Endodermal cell (in vitro differentiated cells): Measurements from ENCODE around the gene NPAS3. TPM values are rescaled to one million over a fixed set of nuclear protein-coding genes. Genes with fewer than 3 reads are reported as not detected.

Source experiments
- DNase-seq: peaks from one replicate; pipeline ENCODE4 v3.0.0-alpha.2; 2017
- H3K27ac ChIP-seq: 2 replicates; pipeline ENCODE4 v1.5.1; 2013; ENCODE audit warnings: mild to moderate bottlenecking, low read depth, low read length, moderate library complexity
- H3K27me3 ChIP-seq: 2 replicates; pipeline ENCODE4 v1.6.1; 2013; ENCODE audit warnings: mild to moderate bottlenecking, low read length, moderate library complexity; ENCODE audit not compliant: insufficient read depth, control insufficient read depth, poor library complexity, severe bottlenecking
- H3K36me3 ChIP-seq: 2 replicates; pipeline ENCODE4 v1.7.0; 2013; ENCODE audit warnings: mild to moderate bottlenecking, low read length, moderate library complexity; ENCODE audit not compliant: control insufficient read depth, insufficient read depth
- H3K4me1 ChIP-seq: one replicate; pipeline ENCODE4 v1.7.0; 2013; ENCODE audit warnings: low read length; ENCODE audit not compliant: control insufficient read depth, insufficient read depth
- H3K4me3 ChIP-seq: 2 replicates; pipeline ENCODE4 v1.5.1; 2013; ENCODE audit warnings: mild to moderate bottlenecking, low read length, moderate library complexity
- H3K9ac ChIP-seq: 2 replicates; pipeline ENCODE4 v1.6.1; 2013; ENCODE audit warnings: mild to moderate bottlenecking, low read length, moderate library complexity; ENCODE audit not compliant: poor library complexity, severe bottlenecking; ENCODE audit errors: extremely low read depth
- H3K9me3 ChIP-seq: 2 replicates; pipeline ENCODE4 v1.6.1; 2013; ENCODE audit warnings: mild to moderate bottlenecking, low read length, moderate library complexity; ENCODE audit not compliant: control insufficient read depth
- H3K27ac Mint-ChIP-seq: 2 replicates; pipeline ENCODE4 v1.8.0; 2020; ENCODE audit warnings: mixed read lengths
- H3K27me3 Mint-ChIP-seq: 2 replicates; pipeline ENCODE4 v1.8.0; 2021; ENCODE audit warnings: mild to moderate bottlenecking, mixed read lengths; ENCODE audit not compliant: insufficient read depth
- H3K36me3 Mint-ChIP-seq: 2 replicates; pipeline ENCODE4 v1.8.0; 2020; ENCODE audit warnings: low read depth, mixed read lengths
- H3K4me1 Mint-ChIP-seq: 2 replicates; pipeline ENCODE4 v1.8.0; 2020; ENCODE audit warnings: mixed read lengths
- H3K4me3 Mint-ChIP-seq: 2 replicates; pipeline ENCODE4 v1.8.0; 2020; ENCODE audit warnings: mild to moderate bottlenecking, moderate library complexity, mixed read lengths
- H3K9me3 Mint-ChIP-seq: 2 replicates; pipeline ENCODE4 v1.8.0; 2020; ENCODE audit warnings: mild to moderate bottlenecking, mixed read lengths
- CTCF ChIP-seq: fragments of 200-600 bp; sonication (generic); conservative IDR thresholded peaks from 2 replicates; pipeline ENCODE4 v1.5.0; 2021; ENCODE audit warnings: antibody characterized with exemption, mild to moderate bottlenecking
- WGBS, 2 experiments: methylation state at CpG; one replicate each; pipeline versions ENCODE4 v1.1.5 to v1.1.7; 2013; ENCODE audit warnings: missing lambda C conversion rate in 2 of 2, mixed read lengths in 1 of 2; ENCODE audit not compliant: insufficient coverage in 1 of 2, insufficient read length in 1 of 2; 5-methylcytosine and 5-hydroxymethylcytosine counted together
- total RNA-seq, 2 donors: library from RNA; stranded (reverse); fragmentation: NEBNext Ultra II Directional in 1 of 2; extraction: Animal tissue kit (Norgen Biotek cat#: 25700) in 1 of 2; gene quantifications; 2 replicates in 1 of 2; 3 replicates in 1 of 2; pipeline ENCODE4 v1.2.1, GENCODE V29; 2021

The NPAS3 gene
- total RNA-seq, 2 donors from 2014 or later, result 1.4 to 1.6 TPM

- Histone ChIP-seq H3K9ac (no peak overlapping the region), H3K36me3 (no peaks in the 10 kb centered on the region), H3K4me3 (no peak overlapping the region), H3K4me1 (no peaks in the 10 kb centered on the region), H3K9me3 (no peaks in the 10 kb centered on the region), H3K27me3 (no peaks in the 10 kb centered on the region), H3K27ac (no peak overlapping the region)
- no peak overlapping the region for H3K4me3 Mint-ChIP-seq
- H3K36me3 Mint-ChIP-seq, result no peaks in the 10 kb centered on the region
- H3K27me3 Mint-ChIP-seq, result no peaks in the 10 kb centered on the region
- no peak for TF ChIP-seq CTCF
- no peaks in the 10 kb centered on the region for H3K9me3 Mint-ChIP-seq
- peaks cover 7% of the 10 kb centered on the region for H3K4me1 Mint-ChIP-seq
- DNase-seq, result peak; percentile 43
- H3K27ac Mint-ChIP-seq, result no peak overlapping the region
- 35 to 45% methylated on average over 4 of the region's 4 CpGs for WGBS, 2 experiments
Measured at GRCh38 chr14:33297565-33297964, 358.9 kb downstream of the NPAS3 start.

GRCh38 chr14:33307691-33308251 is 369.1 kb downstream of the NPAS3 start:
- Histone ChIP-seq H3K27me3 (no peaks in the 10 kb centered on the region), H3K27ac (peak overlapping the region; percentile 40), H3K4me1 (peaks cover 14% of the 10 kb centered on the region), H3K9me3 (no peaks in the 10 kb centered on the region), H3K36me3 (no peaks in the 10 kb centered on the region), H3K4me3 (no peak overlapping the region), H3K9ac (no peak overlapping the region)
- peaks cover 10% of the 10 kb centered on the region for H3K4me1 Mint-ChIP-seq
- H3K27ac Mint-ChIP-seq, result peak overlapping the region; percentile 16
- TF ChIP-seq CTCF, result no peak
- no peak overlapping the region for H3K4me3 Mint-ChIP-seq
- H3K36me3 Mint-ChIP-seq, result no peaks in the 10 kb centered on the region
- H3K9me3 Mint-ChIP-seq, result no peaks in the 10 kb centered on the region
- H3K27me3 Mint-ChIP-seq, result no peaks in the 10 kb centered on the region
- no peak for DNase-seq
- 86 to 96% methylated on average over 6 to 11 of the region's 11 CpGs for whole genome bisulfite sequencing, 2 experiments

DNA sequence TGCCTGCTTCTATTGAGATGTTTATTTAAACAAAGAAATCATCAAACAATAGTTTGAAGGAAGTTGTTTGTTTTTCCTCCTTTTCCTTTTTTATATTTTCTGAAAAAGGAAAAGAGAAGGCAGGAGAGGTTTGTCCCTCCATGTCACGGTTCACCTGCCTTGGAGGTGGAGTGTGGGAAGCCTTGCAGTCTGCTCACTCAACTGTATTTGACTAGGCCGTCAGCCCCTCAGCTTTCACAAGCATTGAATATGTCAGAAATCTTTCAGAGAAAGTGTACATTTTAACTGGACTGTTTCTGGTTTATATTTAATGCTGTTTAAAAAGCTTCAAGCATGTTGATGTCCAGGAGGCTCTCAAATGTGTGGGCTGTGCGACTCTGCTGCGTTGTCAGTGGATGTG is 370.4 kb downstream of the NPAS3 start:
- H3K36me3 Mint-ChIP-seq, result no peaks in the 10 kb centered on the region
- H3K36me3 ChIP-seq, result no peaks in the 10 kb centered on the region
- H3K4me1 Mint-ChIP-seq, result peaks cover 10% of the 10 kb centered on the region
- no peak overlapping the region for H3K9ac ChIP-seq
- no peak overlapping the region for H3K27ac ChIP-seq
- H3K27me3 ChIP-seq, result no peaks in the 10 kb centered on the region
- WGBS, 2 experiments, result 91 to 93% methylated on average over 3 to 4 of the region's 4 CpGs
- H3K27ac Mint-ChIP-seq, result no peak overlapping the region
- no peak for TF ChIP-seq CTCF
- H3K4me3 Mint-ChIP-seq, result no peak overlapping the region
- no peak overlapping the region for H3K4me3 ChIP-seq
- no peak for DNase-seq
- H3K4me1 ChIP-seq, result peaks cover 14% of the 10 kb centered on the region
- H3K9me3 Mint-ChIP-seq, result no peaks in the 10 kb centered on the region
- H3K9me3 ChIP-seq, result no peaks in the 10 kb centered on the region
- no peaks in the 10 kb centered on the region for H3K27me3 Mint-ChIP-seq
